Measurements from ENCODE around the gene PSD4.

PSD4 gene

GRCh38 chr2:113209646-113210171 lies 35.9 kb downstream of the PSD4 start:
- no peak for DNase-seq

- DNase-seq: no peak
These were observed 37.7 kb downstream of the PSD4 start for GRCh38 chr2:113211226-113212105.

DNA sequence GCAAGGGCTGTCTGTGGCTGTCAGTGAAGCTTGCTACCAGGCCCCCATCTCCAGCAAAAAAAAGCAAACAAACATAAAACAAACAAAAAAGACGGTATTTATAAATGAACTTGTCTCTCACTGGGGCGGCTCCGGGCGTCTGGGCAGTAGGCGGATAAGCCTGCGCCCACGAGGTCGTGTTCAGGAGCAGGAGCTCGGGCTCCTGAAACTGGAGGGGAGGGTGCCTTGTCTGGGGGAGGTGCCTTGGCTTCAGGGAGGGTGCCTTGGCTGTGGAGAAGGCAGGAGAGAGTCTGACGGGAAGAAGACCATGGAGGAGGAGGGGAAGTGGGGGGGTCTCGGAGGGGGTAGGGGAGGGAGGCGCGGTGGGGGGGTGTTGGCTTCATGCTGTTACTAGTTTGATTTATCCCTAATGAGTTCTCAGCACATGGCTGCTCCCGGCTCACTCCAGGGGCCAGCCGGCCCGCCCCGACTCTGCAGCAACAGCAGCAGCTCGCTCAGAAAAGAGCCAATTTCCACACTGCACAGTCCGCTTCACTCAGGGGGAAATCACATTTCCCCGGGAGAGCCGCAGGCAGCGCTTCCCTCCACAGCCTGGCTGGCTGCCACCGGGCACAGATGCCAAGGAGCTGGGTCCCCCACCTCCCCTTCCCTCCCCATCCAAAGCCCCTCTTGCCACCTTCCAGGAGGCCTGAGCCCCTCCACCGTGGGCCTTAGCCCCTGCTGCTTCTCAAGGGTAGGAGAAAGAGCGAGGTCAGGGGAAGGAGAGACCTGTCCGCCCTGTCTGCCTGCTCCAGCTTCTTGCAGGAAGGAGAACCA lies 38.7 kb downstream of the PSD4 start:
- DNase-seq: no peak

DNA sequence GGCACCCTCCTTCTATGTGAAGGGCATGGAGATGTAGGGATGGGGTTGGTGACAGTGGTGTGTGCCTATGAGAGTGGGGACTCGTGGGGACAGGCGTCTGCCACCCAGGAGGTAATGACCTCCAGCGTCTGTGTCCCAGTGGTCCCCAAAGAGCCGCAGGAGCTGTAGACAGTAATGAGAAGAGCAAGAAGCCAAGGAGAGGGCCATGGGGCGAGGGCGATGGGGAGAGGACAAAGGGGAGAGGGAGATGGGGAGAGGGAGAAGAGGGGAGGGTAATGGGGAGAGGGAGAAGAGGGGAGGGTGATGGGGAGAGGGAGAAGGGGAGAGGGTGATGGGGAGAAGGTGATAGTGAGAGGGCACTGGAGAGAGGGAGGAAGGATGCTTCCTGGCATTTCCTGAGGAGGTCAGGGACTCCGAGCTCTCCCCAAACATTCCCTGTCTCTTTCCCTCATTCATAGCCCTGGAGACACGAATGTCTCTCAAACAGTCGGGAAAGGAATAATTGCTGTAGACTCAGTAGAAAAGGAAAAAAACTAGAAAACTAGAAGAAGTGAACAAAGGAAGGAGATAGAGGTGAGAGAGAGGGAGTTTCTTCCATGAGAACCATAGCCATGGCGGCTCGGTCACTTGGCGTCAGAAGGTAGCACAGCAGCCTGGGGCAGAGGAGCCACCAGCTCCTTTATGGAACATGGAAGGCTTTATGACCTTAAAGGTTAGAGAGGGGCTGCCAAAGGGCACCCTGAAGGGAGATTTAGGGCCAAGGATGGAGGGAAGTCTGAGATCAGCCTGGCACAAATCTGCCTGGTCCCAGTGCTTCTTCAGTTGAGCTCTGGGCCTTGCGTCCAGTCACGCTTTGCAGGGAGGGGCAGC lies 39.5 kb downstream of the PSD4 start:
- DNase-seq: no peak

GRCh38 chr2:113214141-113214540 lies 40.4 kb downstream of the PSD4 start:
- no peak for DNase-seq

GRCh38 chr2:113215056-113215455 lies 41.3 kb downstream of the PSD4 start:
- no peak for DNase-seq

- DNase-seq: no peak
These were observed 42.5 kb downstream of the PSD4 start for GRCh38 chr2:113216321-113216720.

DNA sequence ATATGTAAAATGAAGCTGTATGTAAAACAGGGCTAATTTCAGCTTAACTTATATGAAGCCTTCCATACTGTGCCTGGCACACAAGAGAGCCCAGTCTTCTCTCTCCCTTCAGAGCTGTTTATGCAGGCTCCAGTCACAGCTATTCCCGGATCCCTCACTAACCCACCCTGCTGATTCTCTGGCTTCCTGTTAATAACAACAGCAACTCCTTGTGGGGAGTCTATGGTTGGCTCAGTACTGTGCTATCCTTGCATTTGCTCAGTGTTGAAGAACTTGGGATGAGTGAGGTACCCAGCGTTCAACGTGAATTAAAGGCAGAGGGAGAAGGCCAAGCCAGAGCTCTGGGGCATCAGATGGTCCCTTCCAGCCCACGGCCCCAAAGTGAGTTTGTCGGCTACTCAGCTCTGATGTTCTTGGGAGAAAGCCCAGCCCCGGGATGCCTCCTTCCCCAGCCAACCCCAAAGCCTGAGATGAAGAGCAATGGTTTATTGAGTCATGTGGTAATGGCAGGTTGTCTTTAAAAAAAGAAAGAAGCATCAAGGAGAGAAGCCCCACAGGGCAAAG lies 43.2 kb downstream of the PSD4 start:
- DNase-seq: no peak

- no peak for DNase-seq
These were observed 43.9 kb downstream of the PSD4 start for GRCh38 chr2:113217455-113218282.

GRCh38 chr2:113218283-113219091 lies 44.7 kb downstream of the PSD4 start:
- DNase-seq: no peak

- DNase-seq: no peak
These were observed 45.3 kb downstream of the PSD4 start for GRCh38 chr2:113219092-113219441.

GRCh38 chr2:113219525-113219888 lies 45.7 kb downstream of the PSD4 start:
- no peak for DNase-seq

DNA sequence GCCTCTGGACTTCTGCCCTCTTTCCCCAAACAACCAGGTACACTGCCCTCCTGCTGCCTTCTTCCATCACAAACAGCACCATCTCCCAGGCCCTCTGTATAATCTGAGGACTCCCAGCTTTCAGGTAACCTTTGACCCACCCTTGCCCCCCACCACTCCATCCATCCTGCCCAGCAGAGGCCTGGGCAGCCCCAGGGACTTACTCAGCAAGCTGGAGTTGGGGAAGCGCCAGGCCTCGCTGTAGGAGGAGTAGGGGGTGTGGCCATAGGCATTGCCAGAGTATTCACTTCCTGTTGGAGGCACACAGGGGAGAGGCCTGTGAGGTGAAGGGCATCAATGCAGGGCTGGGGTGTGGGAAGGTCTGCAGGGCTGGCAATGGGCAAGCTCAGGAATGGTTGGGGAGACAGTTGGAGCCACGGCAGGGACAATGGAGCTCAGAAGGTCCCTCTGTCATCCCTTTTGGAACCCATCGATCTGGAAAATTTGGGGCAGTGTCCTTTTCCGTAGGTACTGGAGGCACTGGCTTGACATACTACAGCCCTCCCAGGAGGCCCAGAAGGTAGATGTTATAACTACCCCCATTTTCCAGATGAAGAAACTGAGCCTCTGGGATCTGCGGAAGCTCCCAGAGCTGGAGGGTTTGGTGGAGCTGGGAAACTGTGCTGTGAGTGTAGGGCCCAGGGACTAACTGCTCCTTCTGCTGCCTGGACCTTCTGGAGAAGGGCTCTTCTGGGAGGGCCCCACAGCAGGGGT lies 46.3 kb downstream of the PSD4 start:
- no peak for DNase-seq

- no peak for DNase-seq
These were observed 47.4 kb downstream of the PSD4 start for GRCh38 chr2:113220970-113221708.

- DNase-seq: no peak
These were observed 48.1 kb downstream of the PSD4 start for GRCh38 chr2:113221846-113222245.

DNA sequence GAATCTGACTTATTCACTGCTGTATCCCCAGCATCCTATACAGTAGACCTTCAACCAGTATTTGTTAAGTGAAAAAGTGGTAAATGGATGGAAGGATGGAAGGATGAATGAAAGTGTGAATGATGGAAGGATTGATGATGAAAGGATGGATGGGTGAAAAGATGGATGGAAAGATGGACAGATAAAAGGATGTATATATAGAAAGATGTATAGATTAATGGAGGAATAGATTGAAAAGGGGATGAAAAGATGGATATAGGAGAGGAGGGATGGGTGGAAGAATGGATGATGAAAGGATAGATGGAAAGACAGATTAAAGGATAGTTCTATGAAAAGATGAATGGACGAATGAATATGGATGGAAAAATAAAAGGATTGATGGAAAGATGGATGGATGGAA lies 50.0 kb downstream of the PSD4 start:
- DNase-seq: no peak

GRCh38 chr2:113224647-113225236 lies 51.0 kb downstream of the PSD4 start:
- DNase-seq: no peak

Data from activated T-cell treated with anti-CD3 and anti-CD28 coated beads for 4 hours (primary cell).